HG02973 (cell line): ENCODE measurements around the gene AXIN1.
"Not testable (repeated sequence)": the region's sequence is repeated elsewhere in the genome, so short reads cannot be mapped to it uniquely, and the experiment has no call there.

ENCODE experiments used
- ATAC-seq: cut with Tn5 transposase; IDR thresholded peaks from one replicate; pipeline ENCODE4 v1.9.1; 2021; ENCODE audit warnings: moderate library complexity; ENCODE audit not compliant: unreplicated experiment

Gene AXIN1

GRCh38 chr16:334861-335632 lies 17.5 kb downstream of the AXIN1 start:
- ATAC-seq = not testable (repeated sequence)

- not testable (repeated sequence) for ATAC-seq
Measured at GRCh38 chr16:334164-334832, 18.2 kb downstream of the AXIN1 start.

- no peak for ATAC-seq
Measured at GRCh38 chr16:333406-334094, 19.0 kb downstream of the AXIN1 start.

GRCh38 chr16:331181-331814 lies 21.2 kb downstream of the AXIN1 start:
- not testable (repeated sequence) for ATAC-seq

GRCh38 chr16:330741-331140 lies 21.8 kb downstream of the AXIN1 start:
- ATAC-seq = no peak

GRCh38 chr16:325375-326145 lies 27.0 kb downstream of the AXIN1 start:
- no peak for ATAC-seq

GRCh38 chr16:324451-325334 lies 27.8 kb downstream of the AXIN1 start:
- no peak for ATAC-seq

- ATAC-seq = no peak
Measured at GRCh38 chr16:324201-324450, 28.4 kb downstream of the AXIN1 start.

- no peak for ATAC-seq
Measured at GRCh38 chr16:322476-323143, 29.9 kb downstream of the AXIN1 start.

- ATAC-seq = no peak
Measured at GRCh38 chr16:321532-321931, 31.0 kb downstream of the AXIN1 start.

GRCh38 chr16:320206-320605 lies 32.3 kb downstream of the AXIN1 start:
- no peak for ATAC-seq

GRCh38 chr16:318628-319027 lies 33.9 kb downstream of the AXIN1 start:
- ATAC-seq = no peak

- no peak for ATAC-seq
Measured at GRCh38 chr16:317583-317982, 34.9 kb downstream of the AXIN1 start.

- no peak for ATAC-seq
Measured at GRCh38 chr16:316741-317464, 35.6 kb downstream of the AXIN1 start.

GRCh38 chr16:314795-315299 lies 37.7 kb downstream of the AXIN1 start:
- no peak for ATAC-seq

GRCh38 chr16:314351-314750 lies 38.2 kb downstream of the AXIN1 start:
- no peak for ATAC-seq

- ATAC-seq = no peak
Measured at GRCh38 chr16:311725-312124, 40.8 kb downstream of the AXIN1 start.

GRCh38 chr16:309476-309875 lies 43.0 kb downstream of the AXIN1 start:
- no peak for ATAC-seq
